Activated T-helper 1 cell treated with anti-CD3 and anti-CD28 coated beads, Interleukin-2, amount 50 U/mL, for 16 hours (primary cell): Measurements from ENCODE around the gene ARX.

ENCODE experiments used
- DNase-seq, 2 donors: peaks; one replicate each; pipeline ENCODE4 v3.0.0-alpha.2; 2020; ENCODE audit warnings: low read depth in 1 of 2, low spot score in 1 of 2

ARX gene

GRCh38 chrX:25015486-25016360, at the start of gene ARX:
ARX (minus strand) TSS chrX:25015965; CDS start chrX:25015737, 228 bp downstream.
- DNase-seq: no peak

- DNase-seq: no peak
These were observed 43.5 kb upstream of the ARX start for GRCh38 chrX:25059273-25059672.

GRCh38 chrX:25052798-25053534, 37.2 kb upstream of the ARX start:
- no peak for DNase-seq

- no peak for DNase-seq
These were observed 34.2 kb upstream of the ARX start for GRCh38 chrX:25049971-25050370.

GRCh38 chrX:25049357-25049756, 33.6 kb upstream of the ARX start:
- no peak for DNase-seq

GRCh38 chrX:25048178-25048577, 32.4 kb upstream of the ARX start:
- no peak for DNase-seq

- DNase-seq: no peak
These were observed 27.4 kb upstream of the ARX start for GRCh38 chrX:25043192-25043591.

- DNase-seq: no peak
These were observed 23.3 kb upstream of the ARX start for GRCh38 chrX:25039036-25039435.

- no peak for DNase-seq
These were observed 19.1 kb upstream of the ARX start for GRCh38 chrX:25034889-25035288.

GRCh38 chrX:25029288-25029825, 13.6 kb upstream of the ARX start:
- no peak for DNase-seq

GRCh38 chrX:25028726-25029125, 13.0 kb upstream of the ARX start:
- DNase-seq: no peak

GRCh38 chrX:25026576-25026975, 10.8 kb upstream of the ARX start:
- no peak for DNase-seq

- DNase-seq: no peak
These were observed 9.8 kb upstream of the ARX start for GRCh38 chrX:25025615-25026014.

GRCh38 chrX:25023908-25024307, 8.1 kb upstream of the ARX start:
- DNase-seq: no peak

- no peak for DNase-seq
These were observed 6.9 kb upstream of the ARX start for GRCh38 chrX:25022499-25023325.

- no peak for DNase-seq
These were observed 5.2 kb upstream of the ARX start for GRCh38 chrX:25020905-25021449.

- DNase-seq: no peak
These were observed 4.7 kb upstream of the ARX start for GRCh38 chrX:25020391-25020904.

GRCh38 chrX:25019707-25020390, 4.1 kb upstream of the ARX start:
- DNase-seq: no peak

GRCh38 chrX:25018682-25019081, 2.9 kb upstream of the ARX start:
- no peak for DNase-seq

GRCh38 chrX:25017667-25018247, 2.0 kb upstream of the ARX start:
- no peak for DNase-seq
